Activated CD4-positive, CD25-positive, alpha-beta regulatory T cell (primary cell): ENCODE data around the gene TMEM87B.

Experiments used
- DNase-seq, 4 experiments: peaks; one replicate each; lab custom pipeline; 2025; lab: John Stamatoyannopoulos, UW

The TMEM87B gene

GRCh38 chr2:112150851-112151250 is 95.8 kb downstream of the TMEM87B start:
- no peak for DNase-seq

DNA sequence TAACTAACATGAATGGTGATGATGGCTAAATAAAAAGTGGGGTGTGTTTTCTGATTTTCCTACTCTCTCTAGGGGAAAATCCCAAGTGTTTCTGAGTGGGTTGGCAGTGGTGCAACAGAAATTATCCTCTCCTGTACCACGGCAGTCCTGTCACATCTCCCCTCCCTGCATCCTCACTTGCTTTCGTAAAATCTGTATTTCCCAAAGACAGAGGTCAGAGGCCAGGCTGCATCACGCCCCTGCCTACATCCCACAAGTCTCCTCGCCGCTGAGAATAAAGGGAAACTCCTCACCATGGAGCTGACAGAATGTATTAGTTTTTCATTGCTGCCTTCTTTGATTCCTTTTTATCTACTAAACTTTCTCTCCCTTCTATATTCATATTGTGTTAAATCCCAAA is 96.2 kb downstream of the TMEM87B start:
- DNase-seq, result no peak

DNA sequence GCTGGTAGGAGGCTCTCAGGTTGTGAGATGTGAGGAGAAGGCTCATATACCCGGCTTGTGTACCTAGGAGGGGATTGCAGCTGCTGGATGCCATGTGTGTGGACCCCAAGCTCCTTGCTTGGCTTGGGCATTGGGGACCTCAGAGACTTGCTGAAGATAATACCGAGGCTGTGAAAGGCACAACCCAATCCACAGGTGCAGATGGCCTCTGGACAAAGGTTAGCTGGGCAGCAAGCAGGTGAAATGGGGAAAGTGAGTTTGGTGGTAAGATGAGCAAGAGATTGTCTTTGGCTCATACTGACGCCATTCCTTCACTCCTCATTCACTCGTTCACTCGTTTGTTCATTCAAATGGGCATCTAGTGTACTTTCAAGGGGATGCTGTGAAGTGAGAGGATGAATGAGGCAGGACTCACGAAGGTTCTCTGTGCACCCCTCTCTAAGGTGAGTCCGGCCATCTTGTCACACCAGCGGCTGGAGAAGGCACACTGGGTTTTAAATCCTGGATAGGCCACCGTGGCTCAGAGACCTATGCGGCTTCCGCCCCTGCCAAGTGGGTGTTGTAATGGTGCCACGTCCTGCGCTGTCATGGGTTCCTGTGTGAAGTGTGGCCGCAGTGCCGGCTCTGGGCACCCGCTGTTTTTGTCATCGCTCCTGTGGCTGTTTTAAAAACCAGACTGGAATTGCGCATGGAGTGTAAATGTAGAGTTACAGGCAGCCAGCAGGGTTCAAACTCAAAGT is 96.8 kb downstream of the TMEM87B start:
- DNase-seq, result no peak

GRCh38 chr2:112152476-112153178 is 97.6 kb downstream of the TMEM87B start:
- DNase-seq, result no peak

- no peak for DNase-seq
Observed at GRCh38 chr2:112153179-112153490, 98.1 kb downstream of the TMEM87B start.

DNA sequence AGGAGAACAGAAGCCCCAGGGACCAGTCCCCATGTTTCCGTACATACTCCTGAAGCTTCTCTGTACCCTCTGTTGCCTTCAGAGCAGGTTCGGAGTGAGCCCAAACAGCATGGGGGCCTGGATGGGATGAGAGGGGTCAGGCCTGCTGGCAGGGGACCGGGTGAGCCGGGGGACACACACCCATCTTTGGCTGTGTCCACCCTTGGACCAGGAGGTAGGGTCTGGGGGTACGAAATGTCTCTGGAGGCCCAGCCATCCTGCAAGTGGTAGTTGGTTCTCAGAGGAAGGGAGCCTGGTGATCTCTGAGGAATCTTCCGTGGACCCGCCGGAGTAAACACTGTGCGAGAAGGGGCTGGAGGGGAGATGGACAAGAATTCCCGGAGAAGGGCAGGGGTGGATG is 98.4 kb downstream of the TMEM87B start:
- DNase-seq, result no peak

DNA sequence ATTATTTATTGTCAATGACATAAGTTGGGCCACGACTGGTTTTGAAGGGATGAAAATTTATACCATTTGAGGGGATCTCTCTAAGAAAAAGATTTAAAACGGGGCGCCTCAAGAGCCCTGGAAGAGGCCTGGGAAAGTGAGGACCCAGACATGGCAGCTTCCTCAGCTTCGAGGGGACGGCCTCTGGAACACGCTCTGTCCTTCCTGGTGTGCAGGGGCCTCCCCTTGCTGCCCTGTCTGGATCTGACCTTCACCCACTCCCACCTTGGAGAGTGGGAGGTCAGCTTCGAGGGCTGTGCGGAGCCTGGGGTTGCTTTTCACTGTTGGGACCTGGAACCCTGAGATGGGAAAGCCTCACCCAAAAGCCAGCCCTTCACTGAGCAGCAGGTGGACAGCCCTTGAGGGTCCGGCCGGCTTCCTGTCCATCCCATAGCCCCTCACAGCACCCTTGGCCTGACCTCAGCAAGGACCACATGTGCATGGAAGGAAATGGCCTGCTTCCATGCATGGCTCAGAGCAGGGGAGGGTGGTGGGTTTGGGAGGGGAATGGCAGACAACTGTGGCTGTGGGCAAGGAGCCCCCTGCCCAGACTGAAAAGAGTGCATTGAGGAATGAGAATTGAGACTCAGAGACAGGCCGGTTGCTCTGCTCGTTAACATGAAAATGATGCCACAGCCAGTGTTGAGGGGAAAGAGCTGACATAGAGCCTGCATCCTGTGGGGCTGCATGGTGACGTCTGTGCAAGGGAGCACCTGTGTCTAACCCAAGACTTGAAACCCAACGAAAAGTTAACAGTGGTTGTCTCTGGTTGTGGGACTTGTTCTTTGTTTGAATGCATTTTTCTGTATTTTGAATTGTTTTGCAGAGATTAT is 99.4 kb downstream of the TMEM87B start:
- peak in 1 of 4 experiments; percentile 27 for DNase-seq

DNA sequence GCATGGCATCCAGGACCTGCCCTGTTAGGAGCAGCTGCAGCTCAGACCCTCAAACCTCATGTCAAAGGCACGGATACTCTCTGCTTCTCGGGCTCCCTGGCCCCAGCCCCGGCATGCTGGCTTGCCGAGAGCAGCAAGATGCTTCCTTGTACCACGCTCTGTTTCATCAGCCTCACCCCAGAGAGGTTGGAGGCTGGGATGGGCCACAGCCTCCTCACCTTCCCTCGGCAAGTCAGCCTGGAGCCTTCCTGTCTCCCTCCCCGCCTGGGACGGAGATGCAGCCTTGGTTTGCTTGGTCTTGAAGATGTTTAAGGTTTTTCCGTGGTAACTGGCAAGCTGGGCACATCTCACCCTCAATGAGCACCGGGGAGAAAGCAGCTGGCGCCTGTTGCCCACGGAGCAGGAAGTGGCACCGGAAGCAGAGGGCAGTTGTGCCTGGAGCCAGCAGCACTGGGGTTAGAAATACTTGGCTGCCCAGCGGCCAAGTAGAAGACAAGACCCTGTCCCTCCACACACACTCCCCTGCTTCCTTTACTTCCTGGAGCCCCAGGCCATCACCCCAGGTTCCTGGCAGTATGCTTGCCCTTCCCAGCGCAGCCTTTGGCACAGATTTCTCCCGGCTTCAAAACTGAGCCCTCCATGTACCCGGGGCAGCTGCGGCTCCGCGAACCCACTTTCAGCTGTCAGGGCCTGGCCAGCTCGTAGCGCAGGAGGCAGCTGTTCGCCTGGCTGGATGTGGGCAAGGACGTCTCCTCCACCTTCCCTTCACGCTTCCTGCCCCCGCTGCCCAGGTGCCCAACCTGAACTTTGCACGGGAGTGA is 100.5 kb downstream of the TMEM87B start:
- peak in 1 of 4 experiments; percentile 19 for DNase-seq

DNA sequence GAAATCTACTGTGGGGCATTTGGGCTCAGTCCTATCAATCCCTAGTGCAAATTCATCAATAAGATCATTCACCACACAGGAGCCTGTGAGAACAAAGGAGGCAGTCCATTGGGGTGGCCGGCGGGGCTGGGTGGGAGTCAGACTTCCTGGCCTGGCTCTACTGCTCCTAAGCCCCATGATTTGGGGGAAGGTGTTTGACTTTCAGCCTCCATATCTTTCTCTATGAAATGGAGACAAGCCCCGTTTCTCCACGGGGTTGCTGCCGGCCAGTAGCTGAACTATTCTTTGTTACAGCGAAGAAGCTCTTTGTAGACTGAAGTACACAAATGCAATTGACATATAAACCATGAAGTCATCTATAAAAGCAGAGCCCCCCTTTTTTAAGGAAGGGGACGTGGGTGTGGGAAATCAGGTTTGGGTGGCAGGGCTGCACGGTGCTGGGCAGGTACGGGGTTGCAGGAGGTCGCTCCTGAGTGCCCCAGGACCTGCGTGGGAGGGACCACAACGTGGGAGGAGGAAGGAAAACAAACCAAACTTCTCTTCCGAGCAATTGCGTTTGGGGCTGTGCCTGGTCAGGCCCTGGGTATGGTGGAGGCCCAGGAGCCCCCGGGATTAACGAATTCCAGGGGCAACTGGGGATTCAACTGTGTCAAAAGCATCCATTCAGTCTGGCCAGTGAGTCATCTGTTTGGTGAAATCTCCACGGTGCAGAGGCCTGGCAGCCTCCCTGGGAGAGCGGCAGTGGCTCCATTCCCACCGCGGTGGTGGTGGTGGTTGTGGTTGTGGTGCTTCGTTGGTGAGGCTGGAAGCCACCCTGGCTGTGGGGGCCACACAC is 101.3 kb downstream of the TMEM87B start:
- DNase-seq, result no peak

DNA sequence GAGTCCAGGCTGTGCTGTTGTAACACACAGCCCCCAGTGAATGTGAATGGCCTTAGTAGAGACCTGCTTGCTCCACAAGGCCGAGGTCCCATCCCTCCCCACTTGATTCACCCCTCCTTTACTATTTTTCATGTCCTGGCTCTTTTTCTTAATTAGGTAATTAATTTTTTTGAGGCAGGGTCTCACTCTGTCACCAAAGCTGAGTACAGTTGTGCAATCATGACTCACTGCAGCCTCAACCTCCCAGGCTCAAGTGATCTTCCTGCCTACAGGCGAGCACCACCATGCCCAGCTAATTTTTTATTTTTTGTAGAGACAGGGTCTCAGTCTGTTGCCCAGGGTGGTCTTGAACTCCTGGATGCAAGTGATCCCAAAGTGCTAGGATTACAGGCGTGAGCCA is 102.4 kb downstream of the TMEM87B start:
- DNase-seq, result no peak

DNA sequence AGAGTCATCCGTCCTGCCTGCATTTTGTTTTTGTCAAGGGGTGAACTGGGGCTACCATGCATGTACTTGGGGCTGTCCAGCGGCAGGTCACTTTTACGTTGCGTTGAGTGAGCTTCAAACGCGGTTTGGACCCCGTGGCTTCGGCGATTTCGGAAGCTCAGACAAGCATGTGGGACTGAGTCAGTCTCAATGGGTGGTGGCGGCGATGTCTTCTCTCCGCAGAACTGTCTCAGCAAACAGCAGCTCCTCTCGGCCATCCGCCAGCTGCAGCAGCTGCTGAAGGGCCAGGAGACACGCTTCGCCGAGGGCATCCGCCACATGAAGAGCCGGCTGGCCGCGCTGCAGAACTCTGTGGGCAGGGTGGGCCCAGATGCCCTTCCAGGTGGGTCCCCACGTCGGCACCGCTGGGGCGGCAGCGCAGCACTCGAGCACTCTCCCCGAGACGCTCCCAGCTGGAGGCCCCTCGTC is 104.4 kb downstream of the TMEM87B start:
- DNase-seq, result no peak

GRCh38 chr2:112160283-112161250 is 105.5 kb downstream of the TMEM87B start:
- no peak for DNase-seq

DNA sequence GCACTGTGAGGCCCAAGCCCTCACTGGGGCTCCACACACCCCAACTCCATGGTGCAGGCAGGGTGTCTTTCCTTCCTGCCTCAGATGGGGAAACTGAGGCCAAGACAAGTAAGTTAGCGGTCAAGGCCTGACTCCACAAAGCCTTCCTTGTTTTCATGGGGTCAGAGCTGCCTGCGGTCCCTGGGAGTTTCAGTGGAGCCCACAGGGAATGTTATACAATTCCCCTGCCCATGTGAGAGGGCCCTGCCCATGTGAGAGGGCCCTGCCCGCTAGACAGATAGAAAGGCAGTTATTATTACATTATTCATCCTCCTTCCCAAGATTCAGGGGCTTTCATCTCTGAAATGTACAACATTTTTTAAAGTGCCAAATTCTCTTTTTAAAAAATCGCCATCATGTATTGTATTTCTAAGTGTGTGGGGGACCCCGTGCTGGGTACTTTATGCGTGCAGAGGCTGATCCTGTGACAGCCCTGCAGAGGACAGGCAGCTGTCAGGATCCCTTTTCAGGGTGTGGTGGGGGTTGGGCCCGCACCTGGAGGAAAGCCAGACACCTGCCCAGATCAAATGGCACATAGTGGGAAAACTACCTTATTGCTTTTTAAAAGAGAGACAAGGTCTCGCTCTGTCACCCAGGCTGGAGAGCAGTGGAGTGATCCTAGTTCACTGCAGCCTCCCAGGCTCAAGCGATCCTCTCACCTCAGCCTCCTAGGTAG is 106.5 kb downstream of the TMEM87B start:
- no peak for DNase-seq

DNA sequence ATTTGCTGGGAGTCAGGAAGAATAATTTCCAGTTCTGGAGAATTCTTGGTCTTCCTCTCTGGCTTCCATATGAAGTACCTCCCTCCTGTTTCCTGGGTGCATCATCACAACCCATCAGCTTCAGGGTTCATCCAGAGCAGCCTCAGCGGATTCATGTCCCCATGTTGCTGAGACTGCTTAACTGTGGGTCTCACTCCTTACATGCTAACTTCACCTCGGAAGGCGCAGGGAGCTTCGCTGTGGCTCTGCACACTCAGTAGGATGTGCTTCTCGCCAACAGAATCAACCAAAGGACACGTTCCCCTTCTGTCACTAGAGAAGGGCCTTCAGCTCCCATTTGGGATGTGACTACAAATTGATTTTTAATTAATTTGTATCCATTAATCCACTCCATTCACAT is 107.3 kb downstream of the TMEM87B start:
- no peak for DNase-seq

DNA sequence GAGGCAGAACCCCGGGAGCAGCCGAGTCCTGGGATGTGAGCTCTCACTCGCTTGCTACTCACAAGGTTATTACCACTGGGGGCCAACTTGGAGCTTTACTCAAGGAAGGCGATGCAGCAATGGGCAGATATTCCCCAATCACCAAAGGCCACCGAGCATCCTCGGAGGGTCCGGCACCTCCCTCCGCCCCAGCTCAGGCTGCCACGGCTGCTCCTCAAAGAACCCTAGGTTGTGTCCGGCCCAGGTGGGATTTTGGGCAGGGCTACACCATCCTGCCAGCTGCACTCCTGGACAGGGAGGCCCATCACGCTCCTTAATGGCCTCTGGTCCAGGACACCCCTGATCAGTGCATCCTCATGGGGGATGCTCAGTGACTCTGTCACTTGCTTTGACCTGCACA is 107.9 kb downstream of the TMEM87B start:
- no peak for DNase-seq

GRCh38 chr2:112163541-112163981 is 108.5 kb downstream of the TMEM87B start:
- no peak for DNase-seq

DNA sequence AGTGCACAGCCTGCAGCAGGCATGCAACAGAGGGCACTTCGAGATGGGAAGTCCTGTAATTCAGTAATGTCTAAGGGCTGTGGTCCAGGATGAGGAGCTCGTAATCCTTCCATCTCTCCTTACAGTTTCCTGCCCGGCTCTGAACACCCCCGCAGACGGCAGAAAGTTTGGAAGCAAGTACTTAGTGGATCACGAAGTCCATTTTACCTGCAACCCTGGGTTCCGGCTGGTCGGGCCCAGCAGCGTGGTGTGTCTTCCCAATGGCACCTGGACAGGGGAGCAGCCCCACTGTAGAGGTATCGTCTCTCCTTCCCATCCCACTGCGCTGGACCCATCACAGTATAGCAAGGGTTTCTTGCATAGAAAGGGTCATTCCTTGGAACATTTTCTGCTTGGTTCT is 109.8 kb downstream of the TMEM87B start:
- no peak for DNase-seq

DNA sequence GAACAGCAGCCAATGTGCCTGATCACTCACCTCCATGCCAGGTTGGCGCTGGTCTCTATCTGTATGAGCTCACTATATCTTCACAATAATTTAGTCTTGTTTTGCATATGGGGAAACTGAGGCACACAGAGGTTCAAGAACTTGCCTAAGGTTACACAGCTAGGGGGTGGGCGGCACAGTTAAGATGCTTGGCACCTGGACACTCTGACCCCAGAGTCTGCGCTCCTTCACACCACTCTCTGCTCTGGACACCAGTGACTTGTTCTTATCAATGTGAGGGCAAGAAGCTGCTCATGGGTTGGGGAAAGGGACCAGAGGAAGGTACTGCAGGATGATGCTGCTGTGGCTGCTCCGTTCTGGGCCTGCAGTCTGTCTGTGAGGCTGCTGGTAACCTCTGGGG is 110.2 kb downstream of the TMEM87B start:
- DNase-seq, result no peak
